Sigmoid colon (tissue), 7 donors: Measurements from ENCODE around the gene CPM. TPM values are rescaled to one million over a fixed set of nuclear protein-coding genes. Genes with fewer than 3 reads are reported as not detected.

Experiments
- DNase-seq: peaks from one replicate; pipeline ENCODE4 v3.0.0-alpha.2; 2019
- H3K27ac ChIP-seq, 4 donors: fragments of 200-600 bp; sonication (generic); one replicate each; pipeline ENCODE4 v1.5.1; 2016 to 2019; ENCODE audit warnings: mild to moderate bottlenecking in 1 of 4
- H3K27me3 ChIP-seq, 3 donors: fragments of 200-600 bp; sonication (generic); one replicate each; pipeline ENCODE4 v1.5.1; 2019; ENCODE audit warnings: mild to moderate bottlenecking in 1 of 3
- H3K36me3 ChIP-seq, 4 donors: fragments of 200-600 bp; sonication (generic); one replicate each; pipeline ENCODE4 v1.5.1; 2016 to 2019
- H3K4me1 ChIP-seq, 4 donors: fragments of 200-600 bp; sonication (generic); one replicate each; pipeline ENCODE4 v1.5.1; 2017 to 2019
- H3K4me3 ChIP-seq, 4 donors: fragments of 200-600 bp; sonication (generic); one replicate each; pipeline ENCODE4 v1.5.1; 2017 to 2019; ENCODE audit warnings: mild to moderate bottlenecking in 2 of 4, moderate library complexity in 1 of 4
- H3K9me3 ChIP-seq, 4 donors: fragments of 200-600 bp in 3 of 4; sonication (generic) in 3 of 4; one replicate each; pipeline versions ENCODE4 v1.5.1 to v1.6.1; 2013 to 2019
- CTCF ChIP-seq, 4 experiments: fragments of 450-650 bp in 3 of 4; fragments of 200-600 bp in 1 of 4; IDR thresholded peaks; one replicate each; pipeline ENCODE4 v1.5.1; 2016 to 2019; ENCODE audit warnings: antibody characterized with exemption in 4 of 4, mild to moderate bottlenecking in 3 of 4, moderate library complexity in 2 of 4
- EP300 ChIP-seq, 4 donors: sonication (generic); formaldehyde crosslinking; IDR thresholded peaks; one replicate each; pipeline ENCODE4 v1.6.1; 2017; ENCODE audit warnings: antibody characterized with exemption in 4 of 4
- POLR2A ChIP-seq, 2 donors: fragments of 450-650 bp; IDR thresholded peaks; one replicate each; pipeline ENCODE4 v1.6.1; 2016; ENCODE audit warnings: antibody characterized with exemption in 2 of 2, mild to moderate bottlenecking in 2 of 2, moderate library complexity in 2 of 2
- POLR2AphosphoS5 ChIP-seq, 4 donors: sonication (generic); formaldehyde crosslinking; IDR thresholded peaks; one replicate each; pipeline ENCODE4 v1.6.1; 2017; ENCODE audit warnings: antibody characterized with exemption in 4 of 4
- WGBS, 2 donors: extraction: QIAGEN DNeasy Blood & Tissue Kit; methylation state at CpG; one replicate each; pipeline ENCODE4 v1.1.7; 2013; 5-methylcytosine and 5-hydroxymethylcytosine counted together
- intact Hi-C: fragments of 100-400 bp; cut with DNase I; formaldehyde crosslinking; loops from one replicate; pipeline ENCODE4 v1.15.1; 2023
- polyA plus RNA-seq, 3 donors: library from polyadenylated mRNA; stranded (reverse); fragments of 200-250 nt; gene quantifications; one replicate each; pipeline ENCODE4 v1.2.3, GENCODE V29; 2013
- total RNA-seq, 4 donors: library from RNA; depleted of rRNA; stranded (reverse); fragments of >200 nt; gene quantifications; one replicate each; pipeline ENCODE4 v1.1.0, GENCODE V29; 2016
- donor health status: healthy with polysubstance abuse.
- donor health status: Bipolar disorder and iron deficiency.
- donor health status: healthy.

Gene CPM
- total and polyA plus RNA-seq, 7 donors = 15.3 to 81.0 (median 36.5) TPM

DNA sequence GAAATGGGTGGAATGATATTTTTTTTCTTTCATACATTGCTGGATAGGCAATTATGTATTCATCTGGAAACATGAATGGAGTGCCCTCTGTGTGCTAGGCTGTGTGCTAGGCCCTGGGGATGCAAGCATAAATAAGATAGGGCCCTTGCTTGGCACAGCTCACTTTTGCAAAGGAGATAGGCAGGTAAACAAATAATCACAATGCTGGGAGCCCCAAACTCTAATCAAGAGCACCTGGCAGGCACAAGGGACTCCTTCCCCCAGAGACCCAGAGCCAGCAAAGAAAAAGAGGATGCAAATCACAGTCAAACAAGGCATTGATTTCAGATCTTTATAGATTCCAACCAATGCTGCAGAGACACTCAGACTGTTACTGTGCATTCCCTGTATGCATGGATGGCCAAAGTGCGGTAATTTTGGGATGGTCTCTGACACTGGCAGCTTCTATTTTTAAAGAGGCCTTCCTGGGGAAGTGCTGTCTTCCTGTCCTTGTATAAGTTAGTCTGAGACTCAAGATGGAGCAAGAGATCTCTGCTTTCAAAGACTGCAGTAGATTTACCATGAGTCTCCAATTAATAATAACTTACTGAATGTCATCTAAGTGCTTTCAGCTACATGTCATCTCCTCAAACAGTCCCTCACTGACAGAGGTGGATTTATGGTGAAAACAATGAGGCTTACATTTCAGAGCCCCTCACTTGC is 45.1 kb upstream of the CPM start:
- Histone ChIP-seq H3K27ac (peak overlapping the region in 1 of 4 donors; percentile 31), H3K27me3 (no peaks in the 10 kb centered on the region), H3K4me1 (no peaks in the 10 kb centered on the region), H3K36me3 (no peaks in the 10 kb centered on the region), H3K9me3 (peaks cover 0 to 8% (median 0%) of the 10 kb centered on the region in 4 donors), H3K4me3 (no peak overlapping the region)
- intact Hi-C loops = no loop called here
- no peak for DNase-seq
- no peak for TF ChIP-seq POLR2A (IDR thresholded peaks at IDR 0.05)
- TF ChIP-seq POLR2AphosphoS5 (IDR thresholded peaks at IDR 0.05) = no peak
- no peak for TF ChIP-seq CTCF (IDR thresholded peaks at IDR 0.05)
- WGBS, 2 donors = 69 to 93% methylated on average over 1 of the region's 1 CpG

DNA sequence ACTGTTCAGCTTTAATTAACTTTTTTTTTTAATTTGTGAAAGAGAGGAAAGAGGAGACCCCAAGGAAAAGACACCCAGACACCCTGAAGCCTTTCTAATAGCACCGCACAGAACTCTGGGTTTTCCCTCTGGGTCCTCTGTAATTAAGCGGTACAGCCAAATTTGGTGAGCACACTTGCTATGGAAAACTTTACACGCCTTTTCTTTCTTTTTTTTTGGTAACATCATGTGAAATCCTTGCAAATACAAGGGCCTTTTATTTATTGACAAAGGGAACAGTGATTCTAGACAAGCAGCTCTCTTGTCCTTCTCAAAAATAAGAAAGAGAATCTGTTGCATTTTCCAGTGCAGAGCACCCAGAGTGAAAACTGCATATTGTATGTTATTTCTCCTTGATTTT is 44.4 kb upstream of the CPM start:
- Histone ChIP-seq H3K27me3 (no peaks in the 10 kb centered on the region), H3K27ac (no peak overlapping the region), H3K4me3 (no peak overlapping the region), H3K36me3 (no peaks in the 10 kb centered on the region), H3K4me1 (no peaks in the 10 kb centered on the region), H3K9me3 (peaks cover 0 to under 1% (median 0%) of the 10 kb centered on the region in 4 donors)
- 83 to 86% methylated on average over 3 of the region's 3 CpGs for WGBS, 2 donors
- intact Hi-C loops = no loop called here
- no peak for DNase-seq
- no peak for TF ChIP-seq EP300 (IDR thresholded peaks at IDR 0.05)

DNA sequence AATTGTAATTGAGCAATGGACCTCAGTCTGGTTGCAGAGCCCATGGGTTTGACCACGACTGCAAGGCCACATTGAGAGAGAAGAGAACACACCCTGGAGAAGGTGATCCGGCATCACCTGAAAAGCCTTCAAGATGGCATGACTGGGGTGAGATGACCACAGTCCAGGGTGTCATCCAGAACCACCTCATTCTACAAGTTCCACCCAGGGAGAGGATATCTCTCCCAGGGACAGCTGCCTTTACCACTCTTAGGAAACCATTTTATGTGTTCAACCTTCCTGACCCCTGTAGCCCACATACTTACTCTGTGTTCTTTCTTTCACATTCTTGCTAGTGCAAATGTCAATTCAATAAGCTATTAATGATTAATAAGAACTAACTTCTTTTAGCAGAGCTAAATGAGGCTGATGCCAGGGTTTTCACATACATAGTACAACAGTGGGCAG is 43.4 kb upstream of the CPM start:
- Histone ChIP-seq H3K4me1 (no peaks in the 10 kb centered on the region), H3K4me3 (no peak overlapping the region), H3K9me3 (no peaks in the 10 kb centered on the region), H3K27me3 (no peaks in the 10 kb centered on the region), H3K36me3 (no peaks in the 10 kb centered on the region), H3K27ac (no peak overlapping the region)
- no peak for DNase-seq
- TF ChIP-seq POLR2AphosphoS5 (IDR thresholded peaks at IDR 0.05) = no peak
- TF ChIP-seq POLR2A (IDR thresholded peaks at IDR 0.05) = no peak
- no peak for TF ChIP-seq CTCF (IDR thresholded peaks at IDR 0.05)
- no peak for TF ChIP-seq EP300 (IDR thresholded peaks at IDR 0.05)
- 94 to 95% methylated on average over 2 of the region's 2 CpGs for WGBS, 2 donors
- intact Hi-C loops = no loop called here

GRCh38 chr12:68975811-68976210 is 42.8 kb upstream of the CPM start:
- TF ChIP-seq POLR2AphosphoS5 (IDR thresholded peaks at IDR 0.05) (no peak), POLR2A (IDR thresholded peaks at IDR 0.05) (no peak), CTCF (IDR thresholded peaks at IDR 0.05) (no peak), EP300 (IDR thresholded peaks at IDR 0.05) (no peak)

DNA sequence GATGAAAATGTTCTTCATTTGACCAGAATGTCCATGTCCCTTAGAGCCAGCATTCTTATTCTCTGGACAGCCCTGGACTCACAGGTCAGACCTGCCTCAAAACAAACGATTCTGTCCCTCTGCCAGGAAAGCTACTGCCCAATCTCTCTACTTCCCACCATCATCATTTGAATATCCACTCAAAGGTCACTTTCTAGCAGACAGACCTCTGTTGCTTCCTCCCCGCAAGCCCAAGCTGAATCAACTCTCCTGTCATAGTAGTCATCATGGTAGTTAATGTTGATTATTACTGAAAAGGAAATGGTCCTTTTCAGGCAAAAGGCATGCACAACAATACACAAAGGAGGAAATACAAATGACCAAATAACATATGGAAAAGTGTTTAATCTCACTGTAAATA is 39.6 kb upstream of the CPM start:
- intact Hi-C loops = no loop called here
- WGBS, 2 donors = 41 to 62% methylated on average over 2 of the region's 2 CpGs
- Histone ChIP-seq H3K27me3 (no peaks in the 10 kb centered on the region), H3K9me3 (no peaks in the 10 kb centered on the region), H3K27ac (no peak overlapping the region), H3K36me3 (no peaks in the 10 kb centered on the region), H3K4me3 (no peak overlapping the region), H3K4me1 (no peaks in the 10 kb centered on the region)
- DNase-seq = no peak
- TF ChIP-seq POLR2A (IDR thresholded peaks at IDR 0.05) (no peak), EP300 (IDR thresholded peaks at IDR 0.05) (no peak), POLR2AphosphoS5 (IDR thresholded peaks at IDR 0.05) (no peak), CTCF (IDR thresholded peaks at IDR 0.05) (no peak)

More at GRCh38 chr12:68975811-68976210, 42.8 kb upstream of the CPM start:
- Histone ChIP-seq H3K36me3 (no peaks in the 10 kb centered on the region), H3K9me3 (no peaks in the 10 kb centered on the region), H3K27me3 (no peaks in the 10 kb centered on the region), H3K4me3 (no peak overlapping the region), H3K4me1 (no peaks in the 10 kb centered on the region), H3K27ac (no peak overlapping the region)
- intact Hi-C loops = no loop called here
- 72 to 87% methylated on average over 3 of the region's 3 CpGs for WGBS, 2 donors
- no peak for DNase-seq
